HG02642 (cell line): ENCODE measurements around the gene TEX55.
"Not testable (repeated sequence)": the region's sequence is repeated elsewhere in the genome, so short reads cannot be mapped to it uniquely, and the experiment has no call there.

Experiments
- ATAC-seq: cut with Tn5 transposase; IDR thresholded peaks from one replicate; pipeline ENCODE4 v1.9.1; 2021; ENCODE audit warnings: mild to moderate bottlenecking; ENCODE audit not compliant: unreplicated experiment, poor library complexity

TEX55 gene

GRCh38 chr3:119157971-119158370 is 12.0 kb downstream of the TEX55 start:
- ATAC-seq: no peak

GRCh38 chr3:119160361-119160760 is 14.4 kb downstream of the TEX55 start:
- ATAC-seq: no peak

- ATAC-seq: no peak
These were observed 14.8 kb downstream of the TEX55 start for GRCh38 chr3:119160815-119161214.

- no peak for ATAC-seq
These were observed 15.3 kb downstream of the TEX55 start for GRCh38 chr3:119161240-119161639.

- not testable (repeated sequence) for ATAC-seq
These were observed 18.8 kb downstream of the TEX55 start for GRCh38 chr3:119164745-119165144.

- ATAC-seq: no peak
These were observed 24.9 kb downstream of the TEX55 start for GRCh38 chr3:119170821-119171220.

- ATAC-seq: no peak
These were observed 27.4 kb downstream of the TEX55 start, which contains the start of gene UPK1B for GRCh38 chr3:119173325-119173724. UPK1B (plus strand) TSS chr3:119173598; CDS start chr3:119186742, 13,144 bp downstream.

- no peak for ATAC-seq
These were observed 30.1 kb downstream of the TEX55 start for GRCh38 chr3:119175872-119176756.

GRCh38 chr3:119176778-119177177 is 30.8 kb downstream of the TEX55 start:
- ATAC-seq: no peak

GRCh38 chr3:119177321-119177720 is 31.4 kb downstream of the TEX55 start:
- ATAC-seq: no peak

GRCh38 chr3:119181765-119182164 is 35.8 kb downstream of the TEX55 start:
- no peak for ATAC-seq

- ATAC-seq: no peak
These were observed 38.1 kb downstream of the TEX55 start for GRCh38 chr3:119184111-119184510.

GRCh38 chr3:119184796-119185570 is 39.0 kb downstream of the TEX55 start:
- ATAC-seq: no peak

- ATAC-seq: no peak
These were observed 41.3 kb downstream of the TEX55 start for GRCh38 chr3:119187266-119187665.

GRCh38 chr3:119191800-119192199 is 45.8 kb downstream of the TEX55 start:
- ATAC-seq: no peak

GRCh38 chr3:119194237-119195150 is 48.5 kb downstream of the TEX55 start:
- no peak for ATAC-seq

GRCh38 chr3:119195151-119195476 is 49.1 kb downstream of the TEX55 start:
- ATAC-seq: no peak

GRCh38 chr3:119195911-119196310 is 49.9 kb downstream of the TEX55 start:
- ATAC-seq: no peak
